H1 (cell line): ENCODE data around the gene ST6GALNAC3. TPM values are rescaled to one million over a fixed set of nuclear protein-coding genes. Genes with fewer than 3 reads are reported as not detected.

Source experiments
- CTCF ChIA-PET: fragments of 300-600 bp; sonication (Branson Sonifier 250); formaldehyde crosslinking; loops from one replicate; lab custom pipeline; 2021; ENCODE audit not compliant: partially characterized antibody; lab: Charles Lee
- POLR2A ChIA-PET: fragments of 300-600 bp; sonication (Branson Sonifier 250); formaldehyde crosslinking; loops from one replicate; lab custom pipeline; 2021; ENCODE audit warnings: inconsistent platforms; ENCODE audit not compliant: partially characterized antibody; lab: Charles Lee
- DNase-seq, 2 experiments: peaks; one replicate each; pipeline versions ENCODE4 v3.0.0 to v3.0.0-alpha.2; 2010 to 2022; ENCODE audit warnings: low spot score in 2 of 2, low read depth in 1 of 2, mixed read lengths in 1 of 2
- FAIRE-seq: peaks from 2 replicates; lab custom pipeline; 2011; peaks lifted over from hg19 to GRCh38; lab: Jason Lieb, UNC
- H2AFZ ChIP-seq: 2 replicates; pipeline ENCODE4 v1.8.1; 2012; ENCODE audit warnings: low read length, inconsistent platforms
- H2AK5ac ChIP-seq: 2 replicates; pipeline ENCODE4 v1.6.1; 2013; ENCODE audit warnings: low read depth, low read length
- H2BK120ac ChIP-seq: replicated peaks from 2 replicates; pipeline ENCODE3; 2013; ENCODE audit warnings: low read depth, low read length, inconsistent platforms
- H2BK12ac ChIP-seq: 2 replicates; pipeline ENCODE4 v1.6.1; 2013; ENCODE audit warnings: low read depth, low read length
- H2BK15ac ChIP-seq: 2 replicates; pipeline ENCODE4 v1.6.1; 2013; ENCODE audit warnings: low read length
- H2BK20ac ChIP-seq: 2 replicates; pipeline ENCODE4 v1.6.1; 2013; ENCODE audit warnings: low read length
- H2BK5ac ChIP-seq: 2 replicates; pipeline ENCODE4 v1.6.1; 2013; ENCODE audit warnings: low read depth, low read length
- H3K14ac ChIP-seq: 2 replicates; pipeline ENCODE4 v1.6.1; 2013; ENCODE audit warnings: inconsistent platforms; ENCODE audit not compliant: insufficient read length
- H3K18ac ChIP-seq: 2 replicates; pipeline ENCODE4 v1.6.1; 2013; ENCODE audit warnings: low read length; ENCODE audit errors: extremely low read depth
- H3K23ac ChIP-seq: 2 replicates; pipeline ENCODE4 v1.6.1; 2013; ENCODE audit warnings: inconsistent platforms; ENCODE audit not compliant: insufficient read length
- H3K23me2 ChIP-seq: 2 replicates; pipeline ENCODE4 v1.6.1; 2013; ENCODE audit warnings: low read depth, low read length
- H3K27ac ChIP-seq: 2 replicates; pipeline ENCODE4 v1.6.1; 2011; ENCODE audit warnings: low read depth, low read length, inconsistent platforms
- H3K27me3 ChIP-seq, 4 experiments: replicated peaks in 1 of 4; 1 replicate in 1 of 4; 2 replicates in 3 of 4; pipeline versions ENCODE4 v1.6.1 to v1.8.1; 2011 to 2013; ENCODE audit warnings: low read length in 3 of 4, mild to moderate bottlenecking in 3 of 4, inconsistent platforms in 2 of 4, mixed read lengths in 2 of 4, moderate library complexity in 1 of 4; ENCODE audit not compliant: control insufficient read depth in 3 of 4, insufficient read depth in 3 of 4; ENCODE audit errors: extremely low read depth in 1 of 4
- H3K36me3 ChIP-seq, 4 experiments: 2 replicates each; pipeline versions ENCODE4 v1.6.1 to v1.8.1; 2011 to 2013; ENCODE audit warnings: mild to moderate bottlenecking in 4 of 4, low read length in 3 of 4, moderate library complexity in 2 of 4, control low read depth in 1 of 4, inconsistent platforms in 1 of 4; ENCODE audit not compliant: insufficient read depth in 4 of 4, control insufficient read depth in 2 of 4
- H3K4ac ChIP-seq: replicated peaks from 2 replicates; pipeline ENCODE3; 2013; ENCODE audit warnings: low read length, low read depth, mixed read lengths, inconsistent platforms; ENCODE audit not compliant: insufficient read length
- H3K4me1 ChIP-seq, 4 experiments: replicated peaks in 1 of 4; 1 replicate in 1 of 4; 2 replicates in 3 of 4; pipeline versions ENCODE4 v1.6.1 to v1.8.1; 2011 to 2013; ENCODE audit warnings: low read length in 3 of 4, inconsistent platforms in 2 of 4, mixed read lengths in 1 of 4; ENCODE audit not compliant: insufficient read depth in 4 of 4, control insufficient read depth in 3 of 4
- H3K4me2 ChIP-seq, 2 experiments: 2 replicates each; pipeline versions ENCODE4 v1.6.1 to v1.8.1; 2011 to 2013; ENCODE audit warnings: low read depth in 2 of 2, low read length in 2 of 2, control low read depth in 1 of 2, inconsistent platforms in 1 of 2, mild to moderate bottlenecking in 1 of 2; ENCODE audit not compliant: insufficient read depth in 1 of 2
- H3K4me3 ChIP-seq, 4 experiments: fragments of 200-600, 300-600 bp in 1 of 4; sonication (generic), shearing (Covaris generic), sonication (Bioruptor Twin) in 1 of 4; 2 replicates each; pipeline versions ENCODE4 v1.5.1 to v1.8.1; 2011 to 2016; ENCODE audit warnings: low read length in 4 of 4, low read depth in 3 of 4, control low read depth in 2 of 4, inconsistent platforms in 2 of 4, mild to moderate bottlenecking in 2 of 4, mixed read lengths in 1 of 4, moderate library complexity in 1 of 4; ENCODE audit not compliant: insufficient read depth in 2 of 4; ENCODE audit errors: extremely low read depth in 1 of 4
- H3K56ac ChIP-seq: replicated peaks from 2 replicates; pipeline ENCODE3; 2013; ENCODE audit warnings: low read depth, mild to moderate bottlenecking, mixed read lengths, low read length, inconsistent platforms; ENCODE audit not compliant: insufficient read length
- H3K79me1 ChIP-seq: 2 replicates; pipeline ENCODE4 v1.6.1; 2013; ENCODE audit warnings: low read depth, low read length, control low read depth
- H3K79me2 ChIP-seq, 2 experiments: 2 replicates each; pipeline versions ENCODE4 v1.6.1 to v1.8.1; 2012 to 2013; ENCODE audit warnings: low read length in 2 of 2, mild to moderate bottlenecking in 2 of 2, inconsistent platforms in 1 of 2; ENCODE audit not compliant: insufficient read depth in 2 of 2, control insufficient read depth in 1 of 2
- H3K9ac ChIP-seq, 4 experiments: replicated peaks in 1 of 4; 1 replicate in 1 of 4; 2 replicates in 3 of 4; pipeline versions ENCODE4 v1.6.1 to v1.8.1; 2011 to 2013; ENCODE audit warnings: low read depth in 3 of 4, low read length in 3 of 4, control low read depth in 2 of 4, mild to moderate bottlenecking in 2 of 4, moderate library complexity in 2 of 4, inconsistent platforms in 1 of 4; ENCODE audit errors: extremely low read depth in 1 of 4
- H3K9me3 ChIP-seq, 2 experiments: 2 replicates each; pipeline versions ENCODE4 v1.6.1 to v1.8.1; 2012 to 2013; ENCODE audit warnings: mild to moderate bottlenecking in 2 of 2, moderate library complexity in 2 of 2, control low read depth in 1 of 2, inconsistent platforms in 1 of 2, low read depth in 1 of 2, low read length in 1 of 2, mixed read lengths in 1 of 2; ENCODE audit not compliant: insufficient read depth in 2 of 2
- H4K20me1 ChIP-seq, 2 experiments: replicated peaks in 1 of 2; 2 replicates each; pipeline versions ENCODE3 to v1.8.1; 2011 to 2013; ENCODE audit warnings: inconsistent platforms in 2 of 2, low read length in 2 of 2, mild to moderate bottlenecking in 1 of 2; ENCODE audit not compliant: insufficient read depth in 2 of 2, control insufficient read depth in 1 of 2
- H4K5ac ChIP-seq: 2 replicates; pipeline ENCODE4 v1.6.1; 2013; ENCODE audit warnings: low read length, low read depth, mixed read lengths, inconsistent platforms; ENCODE audit not compliant: insufficient read length
- H4K8ac ChIP-seq: 2 replicates; pipeline ENCODE4 v1.8.0; 2013; ENCODE audit warnings: mild to moderate bottlenecking, moderate library complexity, low read length, inconsistent platforms; ENCODE audit not compliant: insufficient read depth; ENCODE audit errors: extremely low read depth
- H4K91ac ChIP-seq: replicated peaks from 2 replicates; pipeline ENCODE3; 2013; ENCODE audit warnings: low read length, mixed read lengths, inconsistent platforms; ENCODE audit not compliant: insufficient read length
- CHD1 ChIP-seq: IDR thresholded peaks from 2 replicates; pipeline ENCODE4 v1.6.1; 2012; ENCODE audit warnings: low read depth, low read length, improper control_type of control experiment
- CTCF ChIP-seq, 3 experiments: IDR thresholded peaks; 1 replicate in 2 of 3; 2 replicates in 1 of 3; pipeline versions ENCODE4 v1.5.1 to v1.6.1; 2011; ENCODE audit warnings: low read length in 3 of 3, mild to moderate bottlenecking in 3 of 3, inconsistent platforms in 2 of 3, low read depth in 1 of 3, moderate library complexity in 1 of 3; ENCODE audit not compliant: insufficient read depth in 1 of 3; ENCODE audit errors: control extremely low read depth in 1 of 3
- RAD21 ChIP-seq, 2 experiments: IDR thresholded peaks in 1 of 2; conservative IDR thresholded peaks in 1 of 2; 2 replicates each; pipeline ENCODE4 v1.6.1; 2011; ENCODE audit warnings: low read depth in 2 of 2, low read length in 2 of 2, improper control_type of control experiment in 1 of 2, inconsistent platforms in 1 of 2, mild to moderate bottlenecking in 1 of 2, moderate library complexity in 1 of 2
- RFX5 ChIP-seq: IDR thresholded peaks from 2 replicates; pipeline ENCODE4 v1.6.1; 2011; ENCODE audit warnings: low read depth, low read length, improper control_type of control experiment, borderline replicate concordance
- RNF2 ChIP-seq: fragments of 200-900, 300-1000 bp; sonication (generic); IDR thresholded peaks from 2 replicates; pipeline ENCODE4 v1.7.1; 2016; ENCODE audit warnings: borderline replicate concordance, low read depth, mild to moderate bottlenecking, antibody characterized with exemption, low read length; ENCODE audit not compliant: poor library complexity, severe bottlenecking; ENCODE audit errors: missing control alignments
- SAP30 ChIP-seq: fragments of 300-600 bp; sonication (generic); IDR thresholded peaks from 2 replicates; pipeline ENCODE4 v1.7.1; 2012; ENCODE audit warnings: low read length, moderate library complexity, mild to moderate bottlenecking, inconsistent platforms; ENCODE audit not compliant: insufficient read depth, insufficient replicate concordance
- whole genome bisulfite sequencing, 2 experiments: shearing (Covaris generic) in 1 of 2; methylation state at CpG; one replicate each; pipeline versions ENCODE4 v1.1.6 to v1.1.7; 2013 to 2015; ENCODE audit warnings: low lambda C conversion rate in 2 of 2, mixed read lengths in 2 of 2, inconsistent platforms in 1 of 2, low coverage in 1 of 2, missing lambda C conversion rate in 1 of 2; ENCODE audit not compliant: insufficient replicate concordance in 2 of 2, insufficient coverage in 1 of 2, insufficient read length in 1 of 2; ENCODE audit errors: extremely low coverage in 1 of 2, missing lambda C conversion rate in 1 of 2; 5-methylcytosine and 5-hydroxymethylcytosine counted together
- polyA plus RNA-seq, 7 experiments: library from polyadenylated mRNA; depleted of rRNA in 3 of 7; stranded (reverse) in 5 of 7; unstranded in 2 of 7; fragments of >200 nt in 5 of 7; fragments of 200-250 nt in 2 of 7; gene quantifications; 1 replicate in 5 of 7; 2 replicates in 1 of 7; 4 replicates in 1 of 7; pipeline versions ENCODE4 v1.2.1 to v1.2.3, GENCODE V29; 2011 to 2013; ENCODE audit warnings: missing spikeins in 2 of 7, mixed read lengths in 2 of 7
- total RNA-seq: library from RNA; stranded (reverse); fragmentation: NEBNext Ultra II Directional; extraction: Animal tissue kit (Norgen Biotek cat#: 25700); gene quantifications from 2 replicates; pipeline ENCODE4 v1.2.1, GENCODE V29; 2021
- TF ChIP-seq, protein P1 (sequence below): IDR thresholded peaks from 2 replicates; pipeline ENCODE4 v1.6.1; 2012; ENCODE audit warnings: low read length, inconsistent platforms

The ST6GALNAC3 gene
- total and polyA plus RNA-seq, 2 of the 8 experiments (the other 6 are each of a cell fraction or from before 2014, with no cell fraction given) = 4.9 to 19.0 TPM

GRCh38 chr1:76035053-76035452, 39.5 kb upstream of the ST6GALNAC3 start:
- H2AK5ac ChIP-seq = no peak overlapping the region
- no peak overlapping the region for H2BK15ac ChIP-seq
- H2BK20ac ChIP-seq = no peak overlapping the region
- H3K9ac ChIP-seq = no peak overlapping the region
- TF ChIP-seq RNF2 = no peak
- peak in 1 of 3 experiments; percentile 27; a peak in 2 of 4 replicates for TF ChIP-seq CTCF (IDR thresholded peaks at IDR 0.05; ENCODE audit: control extremely low read depth in 1 of 3, insufficient read depth in 1 of 3, low read depth in 1 of 3, low read length in 3 of 3)
- TF ChIP-seq, protein P1, sequence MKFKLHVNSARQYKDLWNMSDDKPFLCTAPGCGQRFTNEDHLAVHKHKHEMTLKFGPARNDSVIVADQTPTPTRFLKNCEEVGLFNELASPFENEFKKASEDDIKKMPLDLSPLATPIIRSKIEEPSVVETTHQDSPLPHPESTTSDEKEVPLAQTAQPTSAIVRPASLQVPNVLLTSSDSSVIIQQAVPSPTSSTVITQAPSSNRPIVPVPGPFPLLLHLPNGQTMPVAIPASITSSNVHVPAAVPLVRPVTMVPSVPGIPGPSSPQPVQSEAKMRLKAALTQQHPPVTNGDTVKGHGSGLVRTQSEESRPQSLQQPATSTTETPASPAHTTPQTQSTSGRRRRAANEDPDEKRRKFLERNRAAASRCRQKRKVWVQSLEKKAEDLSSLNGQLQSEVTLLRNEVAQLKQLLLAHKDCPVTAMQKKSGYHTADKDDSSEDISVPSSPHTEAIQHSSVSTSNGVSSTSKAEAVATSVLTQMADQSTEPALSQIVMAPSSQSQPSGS = no peak
- peak; percentile 55 to 60 for TF ChIP-seq RAD21 (IDR thresholded peaks at IDR 0.05 in 1 of 2, conservative IDR thresholded peaks at IDR 0.05 in 1 of 2; ENCODE audit: low read depth in 2 of 2, low read length in 2 of 2)
- no peak for TF ChIP-seq SAP30
- no peak for TF ChIP-seq RFX5
- TF ChIP-seq CHD1 = no peak
- no peaks in the 10 kb centered on the region for H3K23me2 ChIP-seq
- no peaks in the 10 kb centered on the region for H3K79me2 ChIP-seq
- no peak overlapping the region for H2AFZ ChIP-seq
- no peak overlapping the region for H3K4me2 ChIP-seq
- no peak for FAIRE-seq
- ChIA-PET CTCF (interaction anchor here (0.6 to 1.8 kb wide), 6 partner anchors 11 to 107 kb away, joined by 3 to 6 read pairs (median 4); no protein-coding TSS in a partner anchor), POLR2A (no interaction called here)
- DNase-seq = no peak
- no peaks in the 10 kb centered on the region for H3K9me3 ChIP-seq
- no peaks in the 10 kb centered on the region for H4K20me1 ChIP-seq
- no peak overlapping the region for H3K56ac ChIP-seq
- no peak overlapping the region for H3K4me3 ChIP-seq
- H3K27me3 ChIP-seq = no peaks in the 10 kb centered on the region
- H4K91ac ChIP-seq = no peak overlapping the region
- no peaks in the 10 kb centered on the region for H3K36me3 ChIP-seq
- H3K4me1 ChIP-seq = peaks cover 0 to under 1% (median 0%) of the 10 kb centered on the region in 4 experiments; a peak in 3 of 7 replicates
- H4K8ac ChIP-seq = no peak overlapping the region
- no peak overlapping the region for H2BK5ac ChIP-seq
- H3K23ac ChIP-seq = no peak overlapping the region
- no peak overlapping the region for H3K4ac ChIP-seq
- H2BK120ac ChIP-seq = no peak overlapping the region
- no peak overlapping the region for H2BK12ac ChIP-seq
- no peak overlapping the region for H4K5ac ChIP-seq
- H3K18ac ChIP-seq = no peak overlapping the region
- WGBS, 2 experiments = 48% methylated on average over 2 of the region's 2 CpGs; no CpG with 5 or more reads in 1 of the 2 experiments
- H3K27ac ChIP-seq = no peak overlapping the region
- H3K79me1 ChIP-seq = no peaks in the 10 kb centered on the region
- no peak overlapping the region for H3K14ac ChIP-seq
